ENCODE measurements around the gene CACNA1B. TPM values are rescaled to one million over a fixed set of nuclear protein-coding genes. Genes with fewer than 3 reads are reported as not detected.
A peak's percentile ranks its signal among the peaks of the same experiment; 100 is the strongest.

CACNA1B gene
- total RNA-seq, 1 donor from 2014 or later, result 0.74 TPM

DNA sequence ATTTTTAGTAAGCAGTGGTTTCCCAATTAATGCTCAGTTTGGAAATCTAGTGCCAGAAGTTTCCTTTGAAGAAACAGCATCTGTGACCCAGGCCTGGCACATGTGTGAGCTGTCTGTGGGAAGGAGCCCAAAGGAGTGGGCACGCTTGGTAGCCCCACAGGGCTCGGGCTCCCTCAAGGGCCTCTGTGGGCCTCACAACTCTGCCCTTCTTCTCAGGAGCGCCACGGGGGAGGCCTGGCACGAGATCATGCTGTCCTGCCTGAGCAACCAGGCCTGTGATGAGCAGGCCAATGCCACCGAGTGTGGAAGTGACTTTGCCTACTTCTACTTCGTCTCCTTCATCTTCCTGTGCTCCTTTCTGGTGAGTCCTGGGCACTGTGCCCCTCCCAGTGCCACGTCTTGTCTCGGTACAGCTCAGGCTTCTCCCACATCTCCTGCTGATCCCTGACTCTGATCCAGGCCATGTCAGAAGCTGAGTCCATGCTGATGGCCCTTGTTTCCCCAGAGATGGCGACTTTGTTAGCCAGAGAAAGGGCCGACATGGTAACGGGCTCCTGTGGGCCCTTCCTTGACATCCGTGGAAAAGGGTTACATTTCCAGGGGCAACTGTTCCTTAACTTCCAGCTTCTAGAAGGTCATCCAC is 200.4 kb downstream of the CACNA1B start:
- H3K9me3 ChIP-seq, result no peaks in the 10 kb centered on the region
- H3K27me3 ChIP-seq, result no peaks in the 10 kb centered on the region
- DNase-seq (ENCODE audit: extremely low spot score in 2 of 2), result no peak
- H3K4me3 ChIP-seq, result no peak overlapping the region
- no peak overlapping the region for H3K27ac ChIP-seq
- intact Hi-C loops (cut with DNase I), result no loop called here
- no peaks in the 10 kb centered on the region for H3K4me1 ChIP-seq
- no peak for TF ChIP-seq POLR2AphosphoS5 (IDR thresholded peaks at IDR 0.05; ENCODE audit: insufficient read depth in 1 of 2, low read depth in 1 of 2)
- TF ChIP-seq POLR2A (IDR thresholded peaks at IDR 0.05), result no peak
- no peak for TF ChIP-seq CTCF (IDR thresholded peaks at IDR 0.05)
- H3K36me3 ChIP-seq, result no peaks in the 10 kb centered on the region

DNA sequence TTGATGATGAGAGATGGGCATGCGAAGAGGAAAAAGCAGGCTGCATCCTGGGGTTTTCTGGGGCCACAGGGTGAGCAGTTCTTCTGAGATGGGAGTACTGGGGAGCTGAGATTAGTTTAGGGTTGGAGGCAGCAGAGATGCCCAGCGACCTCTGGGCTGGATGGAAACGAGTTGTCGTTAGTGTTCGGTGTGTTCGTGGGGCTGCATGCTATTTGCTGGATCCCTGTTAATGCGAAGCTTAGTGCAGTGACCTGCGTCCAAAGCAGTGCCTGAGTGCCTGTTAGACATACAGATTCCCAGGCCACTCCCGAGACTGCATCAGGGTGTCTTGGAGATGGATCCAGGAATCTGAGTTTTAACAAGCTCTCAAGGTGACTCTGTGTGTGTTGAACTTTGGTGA is 201.3 kb downstream of the CACNA1B start:
- H3K27ac ChIP-seq, result no peak overlapping the region
- DNase-seq (ENCODE audit: extremely low spot score in 2 of 2), result no peak
- no peaks in the 10 kb centered on the region for H3K36me3 ChIP-seq
- TF ChIP-seq POLR2A (IDR thresholded peaks at IDR 0.05) (no peak), POLR2AphosphoS5 (IDR thresholded peaks at IDR 0.05; ENCODE audit: insufficient read depth in 1 of 2, low read depth in 1 of 2) (no peak), CTCF (IDR thresholded peaks at IDR 0.05) (no peak)
- H3K27me3 ChIP-seq, result no peaks in the 10 kb centered on the region
- no peaks in the 10 kb centered on the region for H3K9me3 ChIP-seq
- intact Hi-C loops (cut with DNase I), result no loop called here
- no peaks in the 10 kb centered on the region for H3K4me1 ChIP-seq
- H3K4me3 ChIP-seq, result no peak overlapping the region

DNA sequence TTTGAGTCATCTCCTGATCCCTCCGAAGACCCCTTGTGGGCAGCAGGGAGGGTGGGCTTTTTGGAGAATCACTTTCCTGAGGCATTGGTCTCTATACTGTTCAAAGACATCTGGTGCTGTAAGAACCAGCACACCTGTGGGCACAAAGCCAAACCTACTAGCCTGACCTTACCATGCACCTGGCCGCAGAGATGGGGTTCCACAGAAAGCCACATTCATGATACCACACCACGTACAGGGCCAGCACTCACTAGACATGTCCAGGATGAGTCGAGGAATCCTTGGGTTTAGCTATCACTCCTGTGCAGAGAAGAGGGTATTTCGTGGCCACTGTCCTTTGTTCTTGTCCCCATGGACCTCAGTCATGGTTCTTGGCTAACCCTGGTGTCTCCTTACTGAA is 203.4 kb downstream of the CACNA1B start:
- H3K9me3 ChIP-seq, result no peaks in the 10 kb centered on the region
- peak in 1 of 2 donors; percentile 58 for DNase-seq (ENCODE audit: extremely low spot score in 2 of 2)
- H3K4me1 ChIP-seq, result no peaks in the 10 kb centered on the region
- TF ChIP-seq POLR2A (IDR thresholded peaks at IDR 0.05), result no peak
- TF ChIP-seq CTCF (IDR thresholded peaks at IDR 0.05), result no peak
- TF ChIP-seq POLR2AphosphoS5 (IDR thresholded peaks at IDR 0.05; ENCODE audit: insufficient read depth in 1 of 2, low read depth in 1 of 2), result no peak
- H3K36me3 ChIP-seq, result no peaks in the 10 kb centered on the region
- no peak overlapping the region for H3K27ac ChIP-seq
- intact Hi-C loops (cut with DNase I), result no loop called here
- no peak overlapping the region for H3K4me3 ChIP-seq
- no peaks in the 10 kb centered on the region for H3K27me3 ChIP-seq

DNA sequence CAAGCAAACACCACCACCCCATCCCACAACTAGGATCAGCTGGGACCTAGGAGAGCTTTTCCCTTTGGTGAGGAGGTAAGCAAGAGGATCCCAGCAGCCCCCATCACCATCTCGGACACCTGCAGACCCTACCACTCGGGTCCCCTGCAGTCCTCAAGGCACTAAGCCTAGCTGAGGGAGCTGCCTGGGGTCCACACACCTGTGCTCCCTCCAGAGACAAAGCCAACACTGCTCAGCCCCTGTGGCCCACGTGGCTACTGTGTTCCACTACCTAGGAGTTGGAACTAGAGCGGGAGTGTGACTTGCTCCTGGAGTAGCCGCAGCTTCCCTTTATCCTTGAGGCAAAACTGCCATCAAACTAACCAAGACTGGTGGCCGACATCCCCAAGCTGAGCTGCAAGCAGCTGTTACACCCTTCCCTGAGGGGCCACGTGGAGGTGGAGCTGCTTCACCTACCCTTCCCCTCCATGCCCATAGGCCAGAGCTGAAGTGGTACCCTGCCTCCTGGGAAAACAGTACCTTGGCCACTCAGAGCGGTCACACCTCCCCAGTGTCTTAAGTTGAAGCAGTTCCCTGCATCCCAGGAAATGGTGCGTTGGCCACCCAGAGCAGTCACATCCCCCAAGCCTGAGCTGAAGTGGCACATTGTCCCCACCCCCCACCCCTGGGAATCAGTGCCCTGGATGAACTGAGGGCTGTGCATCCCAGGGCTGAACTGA is 205.5 kb downstream of the CACNA1B start:
- intact Hi-C loops (cut with DNase I), result no loop called here
- H3K36me3 ChIP-seq, result no peaks in the 10 kb centered on the region
- peak in 1 of 2 donors; percentile 52 for DNase-seq (ENCODE audit: extremely low spot score in 2 of 2)
- TF ChIP-seq POLR2A (IDR thresholded peaks at IDR 0.05) (no peak), POLR2AphosphoS5 (IDR thresholded peaks at IDR 0.05; ENCODE audit: insufficient read depth in 1 of 2, low read depth in 1 of 2) (no peak), CTCF (IDR thresholded peaks at IDR 0.05) (no peak)
- H3K4me1 ChIP-seq, result no peaks in the 10 kb centered on the region
- H3K9me3 ChIP-seq, result no peaks in the 10 kb centered on the region
- H3K27me3 ChIP-seq, result no peaks in the 10 kb centered on the region
- no peak overlapping the region for H3K27ac ChIP-seq
- H3K4me3 ChIP-seq, result no peak overlapping the region

DNA sequence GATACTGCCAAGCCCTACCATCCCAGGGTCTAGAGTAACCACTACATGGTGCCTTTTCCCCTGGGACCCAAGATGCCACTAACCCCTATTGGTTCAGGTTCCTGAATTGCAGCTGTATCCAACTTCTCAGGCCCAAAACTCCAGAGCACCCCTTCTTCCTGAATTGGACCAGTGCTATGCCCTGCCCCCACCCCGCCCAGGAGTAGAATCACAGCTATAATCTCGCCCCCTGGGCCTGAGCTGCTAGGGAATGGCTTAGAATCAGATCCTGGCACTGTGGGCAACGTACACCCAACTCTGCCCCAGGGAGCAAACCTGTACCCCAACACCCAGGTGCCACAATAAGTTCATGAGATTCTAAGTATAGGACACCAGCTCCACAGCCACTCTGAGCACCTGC is 206.3 kb downstream of the CACNA1B start:
- H3K36me3 ChIP-seq, result no peaks in the 10 kb centered on the region
- TF ChIP-seq CTCF (IDR thresholded peaks at IDR 0.05) (no peak), POLR2A (IDR thresholded peaks at IDR 0.05) (no peak), POLR2AphosphoS5 (IDR thresholded peaks at IDR 0.05; ENCODE audit: insufficient read depth in 1 of 2, low read depth in 1 of 2) (no peak)
- H3K27me3 ChIP-seq, result no peaks in the 10 kb centered on the region
- H3K4me3 ChIP-seq, result no peak overlapping the region
- DNase-seq (ENCODE audit: extremely low spot score in 2 of 2), result no peak
- no peaks in the 10 kb centered on the region for H3K4me1 ChIP-seq
- intact Hi-C loops (cut with DNase I), result no loop called here
- H3K27ac ChIP-seq, result no peak overlapping the region
- H3K9me3 ChIP-seq, result no peaks in the 10 kb centered on the region

Data from vagina (tissue), 2 donors.